ENCODE data around the gene ANKRD31.

- TF ChIP-seq CTCF (IDR thresholded peaks at IDR 0.05) (no peak), ATF2 (CRISPR knock-in tag; IDR thresholded peaks at IDR 0.05; ENCODE audit: borderline replicate concordance, low read depth) (no peak), MAX (CRISPR knock-in tag; IDR thresholded peaks at IDR 0.05) (no peak), ATF3 (CRISPR knock-in tag; conservative IDR thresholded peaks at IDR 0.05) (no peak), ZNF138 (CRISPR knock-in tag; conservative IDR thresholded peaks at IDR 0.05) (no peak), ZNF512 (CRISPR knock-in tag; IDR thresholded peaks at IDR 0.05; ENCODE audit: borderline replicate concordance) (no peak), ETV6 (CRISPR knock-in tag; IDR thresholded peaks at IDR 0.05) (no peak), CREM (CRISPR knock-in tag; IDR thresholded peaks at IDR 0.05) (no peak), JUN (CRISPR knock-in tag; IDR thresholded peaks at IDR 0.05) (no peak), ZBTB21 (CRISPR knock-in tag; IDR thresholded peaks at IDR 0.05; ENCODE audit: borderline replicate concordance) (no peak), E2F5 (CRISPR knock-in tag; IDR thresholded peaks at IDR 0.05) (no peak)
Measured at GRCh38 chr5:75156585-75156984, 80.1 kb downstream of the ANKRD31 start.

Data from WTC11 (cell line).